Measurements from ENCODE around the gene KCNQ2. TPM values are rescaled to one million over a fixed set of nuclear protein-coding genes. Genes with fewer than 3 reads are reported as not detected.

KCNQ2 gene
- total and polyA plus RNA-seq, 8 donors = 0.03 to 2.2 (median 0.25) TPM; not detected in 5

DNA sequence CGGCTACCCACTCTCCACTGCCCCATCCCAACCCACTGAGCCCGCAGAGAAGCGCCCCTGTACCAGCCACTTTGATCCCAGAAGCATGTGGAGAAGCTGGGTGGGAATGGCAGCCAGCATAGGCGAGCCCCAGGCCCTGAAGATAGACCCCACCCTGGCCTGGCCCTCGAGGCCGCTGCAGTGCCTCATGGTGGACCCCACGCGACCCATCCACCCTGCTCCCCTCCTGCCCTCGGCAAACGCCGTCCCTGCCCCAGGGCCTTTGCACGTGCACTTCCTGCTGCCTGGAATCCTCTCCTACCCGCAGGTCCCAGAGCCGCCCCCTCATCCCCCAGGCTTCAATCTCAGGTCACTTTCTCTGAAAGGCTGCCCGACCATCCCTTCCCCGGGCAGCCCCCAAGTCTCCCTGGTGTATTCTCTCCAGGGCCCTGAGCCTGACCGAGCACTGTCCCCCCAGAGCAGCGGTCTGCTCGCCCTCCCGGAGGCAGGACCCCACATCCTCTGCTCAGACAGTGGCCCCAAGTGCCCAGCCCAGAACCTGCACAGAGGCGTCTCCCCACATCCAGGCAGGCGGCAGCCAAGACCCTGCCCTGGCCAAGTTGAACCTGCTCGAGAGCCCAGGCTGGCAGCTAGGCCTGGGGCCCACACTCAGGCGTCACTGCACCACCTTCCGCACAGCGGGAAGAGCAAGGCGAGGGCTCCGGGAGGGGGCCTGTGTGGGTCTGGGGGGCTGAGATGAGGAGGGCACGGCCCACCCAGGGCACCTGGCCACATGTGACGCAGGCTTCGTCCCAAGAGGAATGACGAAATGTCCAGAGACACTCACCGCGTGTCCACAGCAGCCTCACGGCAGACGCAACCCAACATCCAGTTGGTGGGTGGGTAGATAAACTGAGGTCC, 14.0 kb downstream of the KCNQ2 start:
- 87 to 92% (median 89%) methylated on average over 30 to 36 of the region's 36 CpGs for WGBS, 5 donors
- no peaks in the 10 kb centered on the region for H3K9me3 ChIP-seq

DNA sequence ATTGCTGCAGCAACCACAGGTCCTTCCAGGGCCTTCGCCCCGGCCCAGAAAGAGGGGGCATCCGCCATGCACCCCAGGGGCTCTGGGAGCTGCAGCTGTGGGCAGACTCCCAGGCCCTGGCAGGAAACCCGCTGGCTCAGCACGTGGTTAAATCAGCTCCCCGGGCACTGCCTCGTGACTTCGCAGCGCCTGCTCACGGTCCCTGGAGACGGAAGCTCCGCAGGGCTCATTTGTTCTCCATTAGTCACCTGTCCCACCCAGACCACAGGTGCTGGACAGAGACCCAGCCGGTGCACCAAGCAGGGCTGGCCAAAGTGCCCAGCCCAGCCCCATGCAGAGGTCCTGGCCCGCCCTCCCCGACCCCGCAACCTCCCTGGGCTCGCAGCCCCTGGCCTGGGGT, 14.7 kb downstream of the KCNQ2 start:
- H3K4me3 ChIP-seq = no peak overlapping the region
- intact Hi-C loops (cut with DNase I; ENCODE audit: low total_unique reads) = no loop called here
- no peak overlapping the region for H3K27ac ChIP-seq
- peaks cover 5 to 30% (median 18%) of the 10 kb centered on the region in 4 donors for H3K4me1 ChIP-seq
- no peaks in the 10 kb centered on the region for H3K36me3 ChIP-seq
- no peaks in the 10 kb centered on the region for H3K9me3 ChIP-seq
- 44 to 75% (median 50%) methylated on average over 4 to 17 of the region's 17 CpGs for WGBS, 5 donors
- peaks cover 6 to 98% (median 71%) of the 10 kb centered on the region in 3 donors for H3K27me3 ChIP-seq
- TF ChIP-seq EP300 (IDR thresholded peaks at IDR 0.05) (no peak), POLR2A (IDR thresholded peaks at IDR 0.05) (no peak), POLR2AphosphoS5 (IDR thresholded peaks at IDR 0.05) (no peak)
- TF ChIP-seq, protein P1, sequence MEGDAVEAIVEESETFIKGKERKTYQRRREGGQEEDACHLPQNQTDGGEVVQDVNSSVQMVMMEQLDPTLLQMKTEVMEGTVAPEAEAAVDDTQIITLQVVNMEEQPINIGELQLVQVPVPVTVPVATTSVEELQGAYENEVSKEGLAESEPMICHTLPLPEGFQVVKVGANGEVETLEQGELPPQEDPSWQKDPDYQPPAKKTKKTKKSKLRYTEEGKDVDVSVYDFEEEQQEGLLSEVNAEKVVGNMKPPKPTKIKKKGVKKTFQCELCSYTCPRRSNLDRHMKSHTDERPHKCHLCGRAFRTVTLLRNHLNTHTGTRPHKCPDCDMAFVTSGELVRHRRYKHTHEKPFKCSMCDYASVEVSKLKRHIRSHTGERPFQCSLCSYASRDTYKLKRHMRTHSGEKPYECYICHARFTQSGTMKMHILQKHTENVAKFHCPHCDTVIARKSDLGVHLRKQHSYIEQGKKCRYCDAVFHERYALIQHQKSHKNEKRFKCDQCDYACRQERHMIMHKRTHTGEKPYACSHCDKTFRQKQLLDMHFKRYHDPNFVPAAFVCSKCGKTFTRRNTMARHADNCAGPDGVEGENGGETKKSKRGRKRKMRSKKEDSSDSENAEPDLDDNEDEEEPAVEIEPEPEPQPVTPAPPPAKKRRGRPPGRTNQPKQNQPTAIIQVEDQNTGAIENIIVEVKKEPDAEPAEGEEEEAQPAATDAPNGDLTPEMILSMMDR (IDR thresholded peaks at IDR 0.05) = no peak
- DNase-seq = peak; percentile 31 to 72

More for the DNA sequence above, 14.0 kb downstream of the KCNQ2 start:
- Histone ChIP-seq H3K4me1 (peaks cover 5 to 30% (median 16%) of the 10 kb centered on the region in 4 donors), H3K27me3 (peaks cover 4 to 98% (median 71%) of the 10 kb centered on the region in 3 donors), H3K36me3 (no peaks in the 10 kb centered on the region), H3K4me3 (no peak overlapping the region), H3K27ac (no peak overlapping the region)
- intact Hi-C loops (cut with DNase I; ENCODE audit: low total_unique reads) = no loop called here
- no peak for DNase-seq
- TF ChIP-seq, protein P1 (IDR thresholded peaks at IDR 0.05) = no peak
- TF ChIP-seq EP300 (IDR thresholded peaks at IDR 0.05) (no peak), POLR2A (IDR thresholded peaks at IDR 0.05) (no peak), POLR2AphosphoS5 (IDR thresholded peaks at IDR 0.05) (no peak)

DNA sequence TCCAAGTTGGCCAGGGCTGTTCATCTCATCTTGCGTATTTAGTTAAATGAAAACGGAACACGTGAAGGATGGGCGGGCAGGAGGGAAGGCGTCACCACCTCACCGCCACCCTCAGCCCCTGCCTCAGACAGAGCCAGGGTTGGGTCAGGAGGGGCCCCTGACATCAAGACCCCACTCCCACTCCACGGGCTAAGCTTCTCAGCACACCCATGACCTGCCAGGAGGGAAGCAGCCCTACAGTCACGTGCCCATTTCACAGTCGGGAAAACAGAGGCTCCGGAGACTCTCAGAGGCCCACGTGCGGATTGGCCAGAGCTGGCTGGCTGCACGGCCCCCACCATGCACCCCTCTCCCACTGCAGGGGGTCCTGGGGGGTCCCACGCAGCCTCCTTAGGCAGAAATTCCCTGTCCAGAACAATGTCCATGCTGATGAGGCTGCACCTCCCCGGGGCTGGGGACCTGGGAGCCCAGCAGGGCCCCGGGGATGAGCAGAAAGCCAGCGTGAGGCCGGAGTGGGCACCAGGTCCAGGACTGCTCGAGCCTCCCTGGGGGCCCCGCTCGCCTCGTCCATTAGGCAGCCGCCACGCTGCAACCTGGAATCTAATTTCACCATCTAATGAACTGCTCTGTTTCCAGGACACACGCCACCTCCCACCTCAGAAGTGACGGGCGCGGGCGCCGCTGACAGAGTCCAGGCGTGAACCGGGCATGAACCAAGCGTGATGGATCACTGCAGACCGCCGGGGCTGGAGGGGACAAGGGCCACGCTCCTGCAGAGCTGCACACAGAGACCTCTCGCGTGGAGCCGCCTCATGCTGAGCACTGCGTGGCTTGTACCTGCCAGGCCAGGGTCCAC, 15.8 kb downstream of the KCNQ2 start:
- WGBS, 5 donors = 53 to 100% (median 64%) methylated on average over 1 to 40 of the region's 40 CpGs
- DNase-seq = peak in 1 of 2 donors; percentile 69
- Histone ChIP-seq H3K4me3 (no peak overlapping the region), H3K36me3 (no peaks in the 10 kb centered on the region), H3K4me1 (peaks cover 5 to 30% (median 18%) of the 10 kb centered on the region in 4 donors), H3K27ac (no peak overlapping the region), H3K27me3 (peaks cover 10 to 98% (median 71%) of the 10 kb centered on the region in 3 donors), H3K9me3 (no peaks in the 10 kb centered on the region)
- TF ChIP-seq POLR2AphosphoS5 (IDR thresholded peaks at IDR 0.05) = no peak
- TF ChIP-seq, protein P1 (IDR thresholded peaks at IDR 0.05) = no peak
- no peak for TF ChIP-seq EP300 (IDR thresholded peaks at IDR 0.05)
- TF ChIP-seq POLR2A (IDR thresholded peaks at IDR 0.05) = no peak
- intact Hi-C loops (cut with DNase I; ENCODE audit: low total_unique reads) = no loop called here

DNA sequence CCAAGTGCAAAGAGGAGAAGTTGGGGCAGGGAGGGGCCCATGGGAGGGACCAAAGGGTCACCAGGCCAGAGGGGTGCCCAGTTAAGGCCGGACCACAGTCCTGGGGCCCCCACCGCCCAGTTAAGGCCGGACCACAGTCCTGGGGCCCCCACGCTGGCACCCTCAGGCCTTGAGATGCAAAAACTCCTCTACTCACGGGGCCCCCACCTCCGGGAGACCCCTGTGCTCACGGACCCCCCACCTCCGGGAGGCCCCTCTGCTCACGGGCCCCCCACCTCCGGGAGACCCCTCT, 16.9 kb downstream of the KCNQ2 start:
- no peak for DNase-seq
- intact Hi-C loops (cut with DNase I; ENCODE audit: low total_unique reads) = no loop called here
- TF ChIP-seq, protein P1 (IDR thresholded peaks at IDR 0.05) = no peak
- Histone ChIP-seq H3K4me1 (peaks cover 5 to 30% (median 18%) of the 10 kb centered on the region in 4 donors), H3K4me3 (no peak overlapping the region), H3K27me3 (peaks cover 6 to 98% (median 63%) of the 10 kb centered on the region in 3 donors), H3K27ac (no peak overlapping the region), H3K9me3 (no peaks in the 10 kb centered on the region), H3K36me3 (no peaks in the 10 kb centered on the region)
- WGBS, 5 donors = 77 to 88% (median 79%) methylated on average over 5 to 10 of the region's 10 CpGs; no CpG with 5 or more reads in 1 of the 5 donors

Measured in stomach (tissue), 9 donors.